Measurements from ENCODE around the gene SRP72.

Gene SRP72

DNA sequence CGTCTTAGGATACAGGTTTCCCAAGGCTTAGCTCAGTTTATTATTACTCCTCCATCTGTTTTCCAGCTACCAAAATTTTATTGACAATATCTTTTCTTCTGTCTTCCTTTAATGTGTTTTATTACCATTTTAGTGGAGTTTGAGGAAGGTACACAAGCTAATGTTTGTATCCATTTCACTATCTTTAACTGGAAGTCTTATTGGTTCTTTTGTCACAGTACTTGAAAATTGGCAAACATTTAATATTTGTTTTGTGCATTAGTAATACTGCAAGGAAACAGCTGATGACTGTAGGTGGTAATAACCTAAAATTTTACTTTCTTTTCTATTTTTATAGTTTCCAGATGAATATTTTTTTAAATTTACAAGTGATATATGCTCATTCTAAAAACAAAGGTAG lies 28.8 kb downstream of the SRP72 start:
- TF ChIP-seq GATA3 (IDR thresholded peaks at IDR 0.05; ENCODE audit: low read depth, low read length): no peak
- no peak for TF ChIP-seq GATA2 (IDR thresholded peaks at IDR 0.05; ENCODE audit: low read depth, low read length)

DNA sequence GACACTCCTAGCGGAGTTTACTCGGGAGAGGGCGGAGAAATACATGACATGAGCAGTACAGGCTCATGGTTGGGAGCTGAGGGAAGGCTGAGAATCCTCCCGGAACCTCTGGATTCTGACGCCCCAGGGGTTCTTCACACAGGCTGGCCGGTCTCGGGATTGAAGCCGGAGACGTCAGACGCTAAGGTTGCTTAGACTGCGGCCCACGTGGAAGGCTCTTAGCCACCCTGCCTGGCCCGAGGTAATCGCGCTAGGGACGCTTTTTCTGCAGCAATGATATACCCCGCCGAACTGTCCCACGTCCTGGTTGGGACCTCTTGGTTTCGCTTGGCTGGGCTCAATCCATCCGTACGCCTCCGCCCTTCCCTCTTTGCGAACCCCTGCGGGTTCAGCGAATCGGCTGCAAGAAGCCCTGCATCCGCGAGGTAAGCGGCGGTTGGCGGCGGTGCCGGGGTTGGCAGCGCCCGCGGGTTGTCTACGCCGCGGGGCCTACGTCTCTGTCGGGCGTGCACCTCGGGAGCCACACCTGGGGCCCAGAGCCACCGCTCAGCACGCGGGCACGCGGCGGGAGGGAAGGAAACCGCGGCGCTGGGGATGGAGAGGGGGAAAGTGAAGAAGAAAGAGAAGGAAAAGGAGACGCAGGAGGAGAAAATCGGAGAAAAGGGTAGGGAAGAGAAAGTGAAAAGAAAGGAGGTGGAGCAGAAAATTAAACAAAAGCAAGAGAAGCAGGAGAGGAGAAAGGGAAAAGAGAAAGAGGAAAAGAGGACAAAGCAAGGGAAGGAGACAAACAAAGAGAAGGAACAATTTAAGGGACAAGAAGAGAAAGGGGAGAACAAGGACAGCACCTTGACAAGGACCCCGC lies 38.1 kb downstream of the SRP72 start, which contains the start of gene ARL9:
Gene ARL9, plus strand, starts transcription at position 523 of the 862 bp plus-strand sequence. Its CDS starts 72 bp downstream, at position 595.
- TF ChIP-seq GATA2 (IDR thresholded peaks at IDR 0.05; ENCODE audit: low read depth, low read length) (no peak), GATA3 (IDR thresholded peaks at IDR 0.05; ENCODE audit: low read depth, low read length) (no peak)

GRCh38 chr4:56511098-56511497 lies 43.7 kb downstream of the SRP72 start:
- TF ChIP-seq GATA3 (IDR thresholded peaks at IDR 0.05; ENCODE audit: low read depth, low read length) (no peak), GATA2 (IDR thresholded peaks at IDR 0.05; ENCODE audit: low read depth, low read length) (no peak)

GRCh38 chr4:56512166-56512565 lies 44.7 kb downstream of the SRP72 start:
- TF ChIP-seq GATA3 (IDR thresholded peaks at IDR 0.05; ENCODE audit: low read depth, low read length) (no peak), GATA2 (IDR thresholded peaks at IDR 0.05; ENCODE audit: low read depth, low read length) (no peak)

GRCh38 chr4:56513517-56513916 lies 46.1 kb downstream of the SRP72 start:
- TF ChIP-seq GATA2 (IDR thresholded peaks at IDR 0.05; ENCODE audit: low read depth, low read length): no peak
- TF ChIP-seq GATA3 (IDR thresholded peaks at IDR 0.05; ENCODE audit: low read depth, low read length): no peak

DNA sequence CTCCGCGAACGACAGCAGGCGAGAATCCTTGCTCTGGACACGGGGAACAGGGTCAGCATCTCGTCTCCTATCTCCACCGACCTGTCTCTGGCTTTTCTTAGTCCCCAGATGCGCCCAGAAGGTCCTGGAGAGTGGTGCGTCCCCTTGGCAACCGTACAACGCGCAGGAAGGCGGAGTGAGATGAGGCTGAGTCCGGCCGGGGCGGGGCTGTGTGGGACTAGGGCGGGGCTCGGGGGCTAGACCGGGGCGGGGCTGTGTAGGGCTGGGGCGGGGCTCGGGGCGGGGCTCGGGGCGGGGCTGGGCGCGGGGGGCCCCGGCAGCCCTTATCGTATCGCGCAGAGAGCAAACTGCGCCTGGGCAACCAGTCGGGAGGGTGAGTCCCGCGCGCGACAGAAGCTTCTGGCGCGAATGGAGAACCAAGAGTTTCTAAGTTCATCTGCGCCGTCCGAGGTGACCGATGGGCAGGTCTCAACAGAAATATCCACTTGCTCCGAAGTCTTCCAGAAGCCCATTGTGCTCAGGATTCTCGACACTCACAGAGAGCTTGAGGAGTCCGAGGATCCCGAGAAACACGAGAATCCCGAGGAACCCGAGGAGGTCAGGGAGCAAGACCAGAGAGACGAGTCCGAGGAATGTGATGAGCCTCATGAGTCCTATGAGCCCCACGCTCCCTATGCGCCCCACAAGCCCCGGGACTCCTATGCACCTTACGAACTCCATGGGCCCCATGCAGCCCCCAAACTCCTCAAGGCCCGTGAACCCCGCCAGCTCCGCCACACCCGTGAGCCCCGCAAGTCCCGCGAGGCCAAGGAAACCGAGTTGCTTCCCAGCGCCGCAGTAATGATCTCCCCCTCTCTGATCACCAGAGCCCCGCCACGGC lies 63.1 kb downstream of the SRP72 start:
- TF ChIP-seq GATA2 (IDR thresholded peaks at IDR 0.05; ENCODE audit: low read depth, low read length) (peak; percentile 76), GATA3 (IDR thresholded peaks at IDR 0.05; ENCODE audit: low read depth, low read length) (no peak)

GRCh38 chr4:56531149-56531770 lies 63.8 kb downstream of the SRP72 start:
- TF ChIP-seq GATA2 (IDR thresholded peaks at IDR 0.05; ENCODE audit: low read depth, low read length): no peak
- no peak for TF ChIP-seq GATA3 (IDR thresholded peaks at IDR 0.05; ENCODE audit: low read depth, low read length)

DNA sequence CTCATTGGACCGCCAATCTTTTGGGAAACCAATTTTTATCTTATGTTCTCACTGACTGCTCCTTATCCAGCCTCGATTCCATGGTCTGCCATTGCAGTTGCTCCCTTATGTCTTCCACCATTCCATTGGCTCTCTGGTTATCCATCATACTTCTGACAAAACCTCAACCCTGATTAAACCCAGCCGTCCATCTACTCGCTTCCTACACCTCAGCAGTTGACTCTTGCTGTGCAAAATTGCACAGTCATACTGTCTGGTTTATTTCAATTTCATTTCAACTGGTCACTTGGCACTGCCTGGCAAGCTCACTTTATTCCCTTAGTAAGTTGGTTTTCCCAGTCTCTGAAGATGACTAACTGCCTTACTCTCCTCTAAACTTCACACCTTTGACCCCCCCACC lies 64.4 kb downstream of the SRP72 start:
- TF ChIP-seq GATA3 (IDR thresholded peaks at IDR 0.05; ENCODE audit: low read depth, low read length) (no peak), GATA2 (IDR thresholded peaks at IDR 0.05; ENCODE audit: low read depth, low read length) (no peak)

- TF ChIP-seq GATA2 (IDR thresholded peaks at IDR 0.05; ENCODE audit: low read depth, low read length): no peak
- TF ChIP-seq GATA3 (IDR thresholded peaks at IDR 0.05; ENCODE audit: low read depth, low read length): no peak
These were observed 64.8 kb downstream of the SRP72 start for GRCh38 chr4:56532239-56532638.

- TF ChIP-seq GATA3 (IDR thresholded peaks at IDR 0.05; ENCODE audit: low read depth, low read length) (no peak), GATA2 (IDR thresholded peaks at IDR 0.05; ENCODE audit: low read depth, low read length) (no peak)
These were observed 68.5 kb downstream of the SRP72 start for GRCh38 chr4:56535915-56536314.

DNA sequence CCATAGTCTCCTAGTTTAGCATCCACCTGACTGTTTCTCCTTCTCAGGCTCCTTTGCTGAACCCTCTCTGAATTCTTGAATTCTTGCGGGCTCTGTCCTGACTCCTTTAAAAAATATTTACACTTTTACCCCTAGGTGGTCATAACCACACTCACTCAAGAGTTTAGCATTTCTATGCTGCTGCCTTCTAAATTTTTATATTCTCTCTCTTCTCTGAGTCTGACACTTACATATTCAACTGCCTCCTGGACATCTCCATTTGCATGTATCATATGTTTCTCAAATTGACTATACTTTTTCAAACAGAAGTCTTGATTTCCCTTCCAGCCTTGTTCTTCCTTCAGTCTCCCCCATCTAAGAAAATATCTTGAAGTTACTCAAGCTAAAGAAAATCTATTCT lies 69.7 kb downstream of the SRP72 start:
- no peak for TF ChIP-seq GATA3 (IDR thresholded peaks at IDR 0.05; ENCODE audit: low read depth, low read length)

DNA sequence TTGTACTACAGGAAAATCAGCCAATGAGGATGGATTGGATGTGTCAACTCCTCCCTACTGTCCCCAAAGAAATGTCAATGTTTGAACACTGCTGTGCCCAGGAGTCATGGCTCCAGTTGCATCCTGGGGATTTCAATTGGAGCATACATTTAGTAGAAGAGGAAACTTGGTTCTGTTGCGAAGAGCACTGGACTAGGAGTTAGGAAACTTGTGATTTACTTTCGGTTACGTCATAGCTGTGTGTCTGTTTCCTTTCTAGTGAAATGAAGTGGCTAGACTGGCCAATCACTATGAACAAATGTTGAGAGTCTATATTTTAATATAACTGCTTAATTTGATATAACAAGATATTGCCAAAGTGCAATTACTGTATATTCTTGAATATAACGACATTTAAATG lies 73.4 kb downstream of the SRP72 start:
- TF ChIP-seq GATA3 (IDR thresholded peaks at IDR 0.05; ENCODE audit: low read depth, low read length): no peak

DNA sequence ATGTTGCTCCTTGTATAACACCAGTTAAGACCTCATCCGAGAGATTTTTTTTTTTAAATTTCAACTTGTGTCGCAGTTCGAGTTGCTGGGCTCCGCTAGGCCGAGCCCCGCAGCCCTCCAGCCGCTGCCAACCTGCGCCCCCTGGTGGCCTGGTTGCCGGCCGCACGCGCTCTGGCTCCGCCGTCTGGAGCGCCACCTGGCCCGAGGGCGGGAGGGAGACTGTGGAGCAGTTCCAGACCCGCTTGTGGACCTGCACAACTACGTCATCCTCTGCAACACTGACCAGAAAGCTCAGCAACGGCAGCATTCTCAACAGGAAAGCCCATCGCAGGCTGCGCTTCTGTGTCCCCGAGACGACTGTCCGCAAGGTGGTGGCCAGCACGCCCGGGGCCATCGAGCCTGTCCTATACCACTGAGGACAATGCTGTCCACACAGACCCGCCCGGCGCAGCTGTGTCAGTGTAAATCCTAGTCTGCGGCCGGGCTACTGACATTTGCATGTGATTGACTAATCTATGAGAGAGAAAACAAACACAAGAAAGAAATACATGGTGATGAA lies 77.2 kb downstream of the SRP72 start:
- TF ChIP-seq GATA2 (IDR thresholded peaks at IDR 0.05; ENCODE audit: low read depth, low read length): no peak
- no peak for TF ChIP-seq GATA3 (IDR thresholded peaks at IDR 0.05; ENCODE audit: low read depth, low read length)

GRCh38 chr4:56550642-56551041 lies 83.2 kb downstream of the SRP72 start:
- TF ChIP-seq GATA2 (IDR thresholded peaks at IDR 0.05; ENCODE audit: low read depth, low read length) (no peak), GATA3 (IDR thresholded peaks at IDR 0.05; ENCODE audit: low read depth, low read length) (no peak)

Measured in SH-SY5Y (cell line).